Activated CD4-positive, alpha-beta T cell treated with anti-CD3 and anti-CD28 coated beads, Interleukin-2, amount 10 ng/mL, durations not matched to agents 24 days and 14 days (primary cell): ENCODE results near the gene ACOX3. TPM values are rescaled to one million over a fixed set of nuclear protein-coding genes. Genes with fewer than 3 reads are reported as not detected.
"Not testable (repeated sequence)": the region's sequence is repeated elsewhere in the genome, so short reads cannot be mapped to it uniquely, and the experiment has no call there.

Source experiments
- DNase-seq: peaks from one replicate; pipeline ENCODE4 v3.0.0; 2022
- H3K27ac Mint-ChIP-seq: one replicate; pipeline ENCODE4 v1.8.0; 2022; ENCODE audit warnings: mild to moderate bottlenecking, mixed read lengths
- H3K27me3 Mint-ChIP-seq: one replicate; pipeline ENCODE4 v1.8.0; 2022; ENCODE audit warnings: mixed read lengths
- H3K36me3 Mint-ChIP-seq: one replicate; pipeline ENCODE4 v1.8.0; 2022; ENCODE audit warnings: low read depth, mild to moderate bottlenecking, mixed read lengths
- H3K4me1 Mint-ChIP-seq: one replicate; pipeline ENCODE4 v1.8.0; 2021; ENCODE audit warnings: mixed read lengths
- H3K4me3 Mint-ChIP-seq: one replicate; pipeline ENCODE4 v1.8.0; 2022; ENCODE audit warnings: mild to moderate bottlenecking, moderate library complexity, mixed read lengths
- H3K9me3 Mint-ChIP-seq: one replicate; pipeline ENCODE4 v1.8.0; 2021; ENCODE audit warnings: mixed read lengths
- intact Hi-C: fragments of 100-400 bp; cut with micrococcal nuclease; formaldehyde crosslinking; loops from one replicate; pipeline ENCODE4 v1.15.1; 2023
- total RNA-seq: library from RNA; stranded (reverse); gene quantifications from 2 replicates; pipeline ENCODE4 v1.2.3, GENCODE V29; 2022

The ACOX3 gene
- 20.5 and 23.0 TPM in 2 replicates for total RNA-seq

GRCh38 chr4:8440492-8441311 is at the start of gene ACOX3, which contains the start of gene TRMT44:
Gene ACOX3, minus strand, starts transcription at chr4:8440723. Its CDS starts 24,202 bp downstream, at chr4:8416521.
Gene TRMT44, plus strand, starts transcription at chr4:8440777. Its CDS starts 46 bp downstream, at chr4:8440823.
- DNase-seq: peak; percentile 100
- Mint-ChIP-seq H3K4me3 (peak within 1 kb of the TSS; percentile 95), H3K27me3 (peaks cover 2% of the 10 kb centered on the region), H3K9me3 (no peaks in the 10 kb centered on the region), H3K36me3 (peaks cover 17% of the 10 kb centered on the region), H3K4me1 (peaks cover 62% of the 10 kb centered on the region), H3K27ac (peak within 1 kb of the TSS; percentile 99)
- intact Hi-C loops: loop anchor here (1.0 to 10.0 kb wide), 3 partner anchors 12 to 1726 kb away; partner anchors contain the start of genes ABLIM2 and BLOC1S4

- no peak overlapping the region for H3K4me3 Mint-ChIP-seq
- H3K27me3 Mint-ChIP-seq: no peaks in the 10 kb centered on the region
- H3K4me1 Mint-ChIP-seq: peaks cover 2% of the 10 kb centered on the region
- no peaks in the 10 kb centered on the region for H3K36me3 Mint-ChIP-seq
- no peak overlapping the region for H3K27ac Mint-ChIP-seq
- intact Hi-C loops: no loop called here
- no peaks in the 10 kb centered on the region for H3K9me3 Mint-ChIP-seq
- DNase-seq: no peak
These were observed 48.4 kb upstream of the ACOX3 start for GRCh38 chr4:8488791-8489369.

- H3K9me3 Mint-ChIP-seq, intact Hi-C loops, DNase-seq, H3K36me3 Mint-ChIP-seq, H3K27ac Mint-ChIP-seq, H3K27me3 Mint-ChIP-seq, H3K4me3 Mint-ChIP-seq, H3K4me1 Mint-ChIP-seq: not testable (repeated sequence)
These were observed 46.1 kb upstream of the ACOX3 start for GRCh38 chr4:8486643-8487042.

- no peaks in the 10 kb centered on the region for H3K4me1 Mint-ChIP-seq
- no peak overlapping the region for H3K27ac Mint-ChIP-seq
- no peak for DNase-seq
- H3K27me3 Mint-ChIP-seq: no peaks in the 10 kb centered on the region
- no peaks in the 10 kb centered on the region for H3K9me3 Mint-ChIP-seq
- intact Hi-C loops: no loop called here
- H3K36me3 Mint-ChIP-seq: peaks cover 6% of the 10 kb centered on the region
- no peak overlapping the region for H3K4me3 Mint-ChIP-seq
These were observed 39.7 kb upstream of the ACOX3 start for GRCh38 chr4:8480221-8480620.

- H3K9me3 Mint-ChIP-seq: no peaks in the 10 kb centered on the region
- H3K36me3 Mint-ChIP-seq: peaks cover 6% of the 10 kb centered on the region
- DNase-seq: no peak
- H3K4me1 Mint-ChIP-seq: no peaks in the 10 kb centered on the region
- no peak overlapping the region for H3K27ac Mint-ChIP-seq
- H3K4me3 Mint-ChIP-seq: no peak overlapping the region
- no peaks in the 10 kb centered on the region for H3K27me3 Mint-ChIP-seq
- intact Hi-C loops: no loop called here
These were observed 38.5 kb upstream of the ACOX3 start for GRCh38 chr4:8478801-8479744.

- intact Hi-C loops: no loop called here
- Mint-ChIP-seq H3K4me1 (no peaks in the 10 kb centered on the region), H3K27me3 (no peaks in the 10 kb centered on the region), H3K27ac (no peak overlapping the region), H3K36me3 (peaks cover 6% of the 10 kb centered on the region), H3K4me3 (no peak overlapping the region), H3K9me3 (no peaks in the 10 kb centered on the region)
- no peak for DNase-seq
These were observed 37.8 kb upstream of the ACOX3 start for GRCh38 chr4:8478371-8478770.

- Mint-ChIP-seq H3K36me3 (peaks cover 6% of the 10 kb centered on the region), H3K4me3 (no peak overlapping the region), H3K27me3 (no peaks in the 10 kb centered on the region), H3K9me3 (no peaks in the 10 kb centered on the region), H3K4me1 (no peaks in the 10 kb centered on the region), H3K27ac (no peak overlapping the region)
- intact Hi-C loops: no loop called here
- no peak for DNase-seq
These were observed 37.2 kb upstream of the ACOX3 start for GRCh38 chr4:8477676-8478075.

GRCh38 chr4:8477095-8477635 is 36.6 kb upstream of the ACOX3 start:
- H3K36me3 Mint-ChIP-seq: peaks cover 6% of the 10 kb centered on the region
- no peak overlapping the region for H3K27ac Mint-ChIP-seq
- H3K9me3 Mint-ChIP-seq: no peaks in the 10 kb centered on the region
- H3K4me3 Mint-ChIP-seq: no peak overlapping the region
- H3K27me3 Mint-ChIP-seq: no peaks in the 10 kb centered on the region
- no peaks in the 10 kb centered on the region for H3K4me1 Mint-ChIP-seq
- intact Hi-C loops: no loop called here
- no peak for DNase-seq

- peaks cover 6% of the 10 kb centered on the region for H3K36me3 Mint-ChIP-seq
- no peaks in the 10 kb centered on the region for H3K27me3 Mint-ChIP-seq
- DNase-seq: no peak
- H3K4me3 Mint-ChIP-seq: no peak overlapping the region
- no peaks in the 10 kb centered on the region for H3K4me1 Mint-ChIP-seq
- H3K9me3 Mint-ChIP-seq: no peaks in the 10 kb centered on the region
- intact Hi-C loops: no loop called here
- H3K27ac Mint-ChIP-seq: no peak overlapping the region
These were observed 35.4 kb upstream of the ACOX3 start for GRCh38 chr4:8475751-8476575.

GRCh38 chr4:8474856-8475255 is 34.3 kb upstream of the ACOX3 start:
- DNase-seq: no peak
- no peaks in the 10 kb centered on the region for H3K4me1 Mint-ChIP-seq
- peaks cover 6% of the 10 kb centered on the region for H3K36me3 Mint-ChIP-seq
- intact Hi-C loops: no loop called here
- H3K27me3 Mint-ChIP-seq: no peaks in the 10 kb centered on the region
- H3K27ac Mint-ChIP-seq: no peak overlapping the region
- H3K4me3 Mint-ChIP-seq: no peak overlapping the region
- no peaks in the 10 kb centered on the region for H3K9me3 Mint-ChIP-seq

GRCh38 chr4:8473920-8474590 is 33.5 kb upstream of the ACOX3 start:
- H3K27me3 Mint-ChIP-seq: no peaks in the 10 kb centered on the region
- H3K27ac Mint-ChIP-seq: no peak overlapping the region
- no peaks in the 10 kb centered on the region for H3K4me1 Mint-ChIP-seq
- H3K4me3 Mint-ChIP-seq: no peak overlapping the region
- peaks cover 8% of the 10 kb centered on the region for H3K36me3 Mint-ChIP-seq
- no peaks in the 10 kb centered on the region for H3K9me3 Mint-ChIP-seq
- intact Hi-C loops: no loop called here
- no peak for DNase-seq

GRCh38 chr4:8473198-8473919 is 32.8 kb upstream of the ACOX3 start:
- Mint-ChIP-seq H3K36me3 (peaks cover 12% of the 10 kb centered on the region), H3K27me3 (no peaks in the 10 kb centered on the region), H3K4me3 (no peak overlapping the region), H3K9me3 (no peaks in the 10 kb centered on the region), H3K27ac (peak overlapping the region; percentile 37), H3K4me1 (no peaks in the 10 kb centered on the region)
- intact Hi-C loops: no loop called here
- DNase-seq: no peak
